ENCODE data around the gene LRP10.

Gene LRP10

GRCh38 chr14:22928237-22929103, 56.9 kb downstream of the LRP10 start:
- in situ Hi-C loops (cut with MboI; ENCODE audit: low sequenced_read_pairs, unreplicated experiment): no loop called here
- no peak for TF ChIP-seq CTCF (IDR thresholded peaks at IDR 0.05; ENCODE audit: borderline replicate concordance, control extremely low read depth, extremely low read depth, insufficient read depth, missing control alignments)
- no peak for DNase-seq (ENCODE audit: low spot score)

GRCh38 chr14:22929104-22929960, 57.8 kb downstream of the LRP10 start, which contains the start of gene PRMT5:
PRMT5 (minus strand) TSS chr14:22929376; CDS start chr14:22929361, 15 bp downstream.
- peak; percentile 94 for DNase-seq (ENCODE audit: low spot score)
- in situ Hi-C loops (cut with MboI; ENCODE audit: low sequenced_read_pairs, unreplicated experiment): no loop called here
- no peak for TF ChIP-seq CTCF (IDR thresholded peaks at IDR 0.05; ENCODE audit: borderline replicate concordance, control extremely low read depth, extremely low read depth, insufficient read depth, missing control alignments)

GRCh38 chr14:22929961-22930364, 58.4 kb downstream of the LRP10 start:
- in situ Hi-C loops (cut with MboI; ENCODE audit: low sequenced_read_pairs, unreplicated experiment): no loop called here
- DNase-seq (ENCODE audit: low spot score): no peak
- TF ChIP-seq CTCF (IDR thresholded peaks at IDR 0.05; ENCODE audit: borderline replicate concordance, control extremely low read depth, extremely low read depth, insufficient read depth, missing control alignments): no peak
